Measurements from ENCODE around the gene PLXNA4.

Gene PLXNA4

GRCh38 chr7:132090444-132090843 is 485.8 kb downstream of the PLXNA4 start:
- POLR2A ChIA-PET (ENCODE audit: low non-redundant PET) = no interaction called here
- DNase-seq (ENCODE audit: low spot score) = no peak
- CTCF ChIA-PET = no interaction called here
- H3K27ac ChIP-seq = no peak overlapping the region
- TF ChIP-seq CTCF (conservative IDR thresholded peaks at IDR 0.05; ENCODE audit: low read depth) = no peak

GRCh38 chr7:132089356-132089755 is 486.9 kb downstream of the PLXNA4 start:
- H3K27ac ChIP-seq = no peak overlapping the region
- TF ChIP-seq CTCF (conservative IDR thresholded peaks at IDR 0.05; ENCODE audit: low read depth) = no peak
- POLR2A ChIA-PET (ENCODE audit: low non-redundant PET) = no interaction called here
- DNase-seq (ENCODE audit: low spot score) = no peak
- CTCF ChIA-PET = no interaction called here

- ChIA-PET POLR2A (ENCODE audit: low non-redundant PET) (no interaction called here), CTCF (no interaction called here)
- TF ChIP-seq CTCF (conservative IDR thresholded peaks at IDR 0.05; ENCODE audit: low read depth) = no peak
- DNase-seq (ENCODE audit: low spot score) = no peak
- no peak overlapping the region for H3K27ac ChIP-seq
Measured at GRCh38 chr7:132087421-132087820, 488.8 kb downstream of the PLXNA4 start.

GRCh38 chr7:132084776-132085388 is 491.4 kb downstream of the PLXNA4 start:
- ChIA-PET CTCF (no interaction called here), POLR2A (ENCODE audit: low non-redundant PET) (no interaction called here)
- no peak for DNase-seq (ENCODE audit: low spot score)
- TF ChIP-seq CTCF (conservative IDR thresholded peaks at IDR 0.05; ENCODE audit: low read depth) = no peak
- no peak overlapping the region for H3K27ac ChIP-seq

GRCh38 chr7:132083537-132084123 is 492.6 kb downstream of the PLXNA4 start:
- ChIA-PET CTCF (interaction anchor here (0.6 kb wide), 1 partner anchor 48 kb away, joined by 3 read pairs; no protein-coding TSS in a partner anchor), POLR2A (ENCODE audit: low non-redundant PET) (no interaction called here)
- no peak for DNase-seq (ENCODE audit: low spot score)
- no peak overlapping the region for H3K27ac ChIP-seq
- TF ChIP-seq CTCF (conservative IDR thresholded peaks at IDR 0.05; ENCODE audit: low read depth) = no peak

GRCh38 chr7:132083126-132083525 is 493.1 kb downstream of the PLXNA4 start:
- no peak overlapping the region for H3K27ac ChIP-seq
- no peak for TF ChIP-seq CTCF (conservative IDR thresholded peaks at IDR 0.05; ENCODE audit: low read depth)
- DNase-seq (ENCODE audit: low spot score) = no peak
- CTCF ChIA-PET = interaction anchor here (0.6 kb wide), 1 partner anchor 48 kb away, joined by 3 read pairs; no protein-coding TSS in a partner anchor
- POLR2A ChIA-PET (ENCODE audit: low non-redundant PET) = no interaction called here
